Measurements from ENCODE around the gene PCSK1.
"Not testable (repeated sequence)": the region's sequence is repeated elsewhere in the genome, so short reads cannot be mapped to it uniquely, and the experiment has no call there.

The PCSK1 gene

GRCh38 chr5:96425443-96425842 lies 7.6 kb downstream of the PCSK1 start:
- no peak for DNase-seq

DNA sequence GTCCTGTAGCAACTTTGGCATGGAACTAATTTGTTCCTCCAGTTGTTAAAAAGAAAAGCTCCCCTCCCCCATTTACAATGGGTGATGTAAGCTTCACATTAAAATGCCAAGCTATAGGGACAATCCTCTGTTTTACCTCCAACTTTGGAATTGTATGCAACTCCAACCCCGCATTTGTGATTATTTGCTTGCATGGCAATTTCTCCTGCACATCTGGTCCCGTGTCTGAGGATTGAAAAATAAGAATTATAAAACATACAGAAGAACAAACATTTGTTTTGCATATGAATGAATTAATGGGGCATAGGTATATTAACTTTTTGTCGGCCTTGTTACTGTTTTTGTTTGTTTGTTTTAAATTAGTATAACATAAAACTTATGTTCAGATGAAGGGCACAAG lies 17.2 kb downstream of the PCSK1 start:
- DNase-seq = no peak

- no peak for DNase-seq
Observed at GRCh38 chr5:96412868-96413449, 20.1 kb downstream of the PCSK1 start.

DNA sequence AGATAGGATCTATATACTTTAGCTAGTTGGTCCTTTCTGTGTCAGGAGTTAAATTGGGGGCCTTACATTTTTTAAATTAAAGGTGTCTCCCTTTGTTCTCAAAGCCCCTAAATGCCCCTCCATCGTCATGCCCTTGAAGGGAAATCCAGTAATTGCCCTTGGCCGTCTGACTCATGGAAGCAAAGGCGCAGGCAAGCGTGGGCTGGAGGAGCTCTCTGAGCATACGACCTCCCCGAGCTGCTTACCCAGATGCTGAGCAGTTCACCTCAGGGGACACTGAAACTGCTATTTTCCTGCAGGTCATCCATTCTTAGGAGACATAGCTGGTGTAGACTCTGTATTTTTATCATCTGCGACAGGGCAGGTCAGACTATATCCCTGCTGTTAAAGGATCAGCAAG lies 23.0 kb downstream of the PCSK1 start:
- DNase-seq = no peak

DNA sequence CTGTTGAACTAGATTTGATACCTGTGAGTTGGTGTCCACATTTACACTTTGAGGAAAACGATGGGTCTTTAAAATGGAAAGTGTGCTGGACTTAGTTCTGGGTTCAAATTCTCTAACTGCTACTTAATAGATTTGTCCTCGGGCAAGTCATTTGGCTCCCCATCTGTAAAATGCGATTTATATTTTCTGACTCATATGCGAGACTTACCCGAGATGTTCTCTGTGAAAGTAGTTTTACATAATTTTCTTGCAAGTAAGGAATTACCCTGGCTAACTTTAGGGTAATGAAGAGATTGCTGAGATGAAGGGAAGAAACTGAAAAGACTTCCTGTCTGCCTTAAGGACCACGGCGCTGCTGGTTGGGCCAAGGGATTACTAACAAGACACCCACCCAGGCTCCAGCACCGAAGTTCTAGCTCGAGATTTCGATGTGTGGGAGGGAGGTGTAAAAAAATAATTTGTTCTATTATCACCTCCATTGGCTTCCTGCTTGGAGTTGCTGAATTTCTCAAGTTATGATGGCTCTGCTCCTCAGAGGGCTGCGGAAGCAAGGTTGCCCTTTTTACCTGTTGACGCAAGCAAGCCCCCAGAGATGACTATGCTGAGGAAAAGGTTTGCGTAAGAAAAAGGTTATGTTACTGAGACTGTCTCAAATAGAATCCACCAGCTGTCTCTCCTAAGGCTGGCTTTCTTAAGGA lies 24.1 kb downstream of the PCSK1 start:
- DNase-seq = no peak

DNA sequence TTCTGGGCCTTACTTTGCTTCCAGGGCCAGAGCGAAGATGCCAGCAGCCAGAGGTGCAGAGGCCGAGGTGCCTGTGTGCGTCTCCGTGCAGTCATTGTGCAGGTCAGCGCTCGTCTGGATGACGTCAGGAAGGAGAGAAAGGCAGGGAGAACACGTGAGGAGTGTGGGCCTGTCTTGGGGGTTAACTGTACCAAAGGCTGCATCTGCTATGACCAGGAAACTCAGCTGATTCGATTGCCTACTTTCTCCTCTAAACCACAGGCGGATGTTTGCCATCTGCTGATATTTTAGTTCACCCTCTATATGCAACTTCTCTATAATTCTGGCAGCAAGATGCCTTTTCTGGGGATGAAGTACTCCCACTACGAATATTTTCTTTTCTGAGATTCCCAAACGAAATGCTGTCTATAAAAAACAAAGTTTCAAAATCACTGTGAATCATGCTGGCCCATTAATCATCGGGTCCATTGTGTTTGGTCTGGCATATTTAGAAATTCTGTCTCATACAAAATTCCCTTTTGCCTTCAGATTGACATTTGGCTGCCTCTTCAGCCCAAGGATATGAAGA lies 24.8 kb downstream of the PCSK1 start:
- DNase-seq = no peak

DNA sequence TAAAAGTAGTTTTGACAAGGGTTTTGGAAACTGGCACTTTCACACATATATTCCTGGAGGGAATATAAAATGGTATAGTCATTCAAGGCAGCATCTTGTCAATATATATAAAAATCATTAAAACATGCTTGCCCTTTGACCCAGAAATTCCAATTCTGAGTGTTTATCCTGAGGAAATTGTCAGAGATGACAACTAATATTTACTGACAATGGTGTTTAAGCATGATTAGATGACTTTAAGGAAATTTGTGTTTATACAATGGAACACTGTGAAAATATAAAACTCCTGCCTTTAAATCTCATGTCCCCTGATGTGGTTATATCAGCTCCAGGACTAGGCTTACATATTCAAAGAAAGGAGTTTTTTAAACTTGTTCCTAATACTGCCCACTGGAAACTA lies 25.6 kb downstream of the PCSK1 start:
- DNase-seq = no peak

DNA sequence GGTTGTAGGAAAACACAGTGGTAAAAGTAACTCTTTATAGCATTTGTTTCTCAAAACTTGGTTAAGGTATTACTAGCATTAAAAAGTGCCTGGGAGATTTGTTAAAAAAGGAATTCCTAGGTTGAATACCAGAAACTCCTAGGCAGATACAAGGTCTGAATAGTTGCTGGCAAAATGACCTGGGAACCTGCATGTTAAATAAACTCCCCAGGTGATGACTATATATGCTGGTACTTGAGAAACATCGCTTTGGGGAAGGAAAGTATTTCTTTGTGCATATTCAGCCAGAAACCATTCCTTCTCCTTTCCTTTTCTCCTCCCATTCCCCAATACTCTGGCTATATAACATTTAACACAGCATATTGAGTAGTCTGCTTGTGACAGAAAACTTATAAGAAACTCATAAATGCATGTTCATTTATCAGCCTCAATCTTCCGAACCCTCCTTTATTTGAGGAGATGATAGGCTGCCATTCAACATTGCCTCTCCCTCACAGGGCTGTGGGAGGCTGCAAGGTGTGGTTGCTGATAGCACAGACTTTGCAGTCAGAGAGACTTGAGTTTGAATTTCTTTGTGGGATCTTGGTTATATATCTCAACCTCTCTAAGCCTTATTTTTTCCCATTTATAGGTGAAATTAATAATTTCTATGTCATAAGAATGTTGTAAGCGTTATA lies 28.7 kb downstream of the PCSK1 start:
- DNase-seq = no peak

DNA sequence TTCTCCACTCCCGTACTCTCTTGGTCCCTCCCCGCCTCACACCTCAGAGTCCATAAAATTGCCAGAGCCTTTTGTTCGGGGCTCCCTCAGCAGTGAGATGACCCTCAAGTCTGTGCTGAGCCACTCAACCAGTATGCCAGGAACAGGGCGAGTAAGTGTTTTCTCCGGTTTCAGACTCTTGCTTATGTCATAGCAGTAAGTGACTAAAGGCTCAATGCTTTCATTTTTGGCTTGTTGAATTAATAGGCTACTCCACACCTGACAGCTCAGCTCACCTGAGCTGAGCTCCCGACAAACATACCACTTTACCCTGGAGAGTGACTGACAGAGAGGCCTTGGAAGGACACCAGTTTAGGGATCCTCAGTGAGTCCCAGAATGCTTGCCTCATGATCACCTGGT lies 30.5 kb downstream of the PCSK1 start:
- DNase-seq = no peak

DNA sequence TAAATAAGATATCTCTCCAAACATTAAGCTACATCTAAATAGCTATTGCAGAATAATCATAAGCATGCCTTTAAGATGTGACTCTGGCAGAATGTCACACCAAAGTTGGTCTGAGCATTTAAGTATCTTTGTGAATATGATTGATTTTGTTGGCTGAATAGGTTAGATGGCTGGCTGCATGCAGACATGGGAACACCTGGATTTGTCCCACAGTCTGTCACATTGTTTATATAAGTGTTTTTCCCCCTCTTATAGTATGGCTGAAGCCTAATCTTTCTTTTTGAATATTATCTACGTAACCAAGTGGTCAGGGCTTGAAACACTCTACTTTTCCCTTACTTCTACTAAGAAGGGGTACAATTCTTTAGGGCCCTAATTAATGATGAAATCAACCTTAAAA lies 36.2 kb downstream of the PCSK1 start:
- no peak for DNase-seq

- not testable (repeated sequence) for DNase-seq
Observed at GRCh38 chr5:96395295-96395694, 37.8 kb downstream of the PCSK1 start.

DNA sequence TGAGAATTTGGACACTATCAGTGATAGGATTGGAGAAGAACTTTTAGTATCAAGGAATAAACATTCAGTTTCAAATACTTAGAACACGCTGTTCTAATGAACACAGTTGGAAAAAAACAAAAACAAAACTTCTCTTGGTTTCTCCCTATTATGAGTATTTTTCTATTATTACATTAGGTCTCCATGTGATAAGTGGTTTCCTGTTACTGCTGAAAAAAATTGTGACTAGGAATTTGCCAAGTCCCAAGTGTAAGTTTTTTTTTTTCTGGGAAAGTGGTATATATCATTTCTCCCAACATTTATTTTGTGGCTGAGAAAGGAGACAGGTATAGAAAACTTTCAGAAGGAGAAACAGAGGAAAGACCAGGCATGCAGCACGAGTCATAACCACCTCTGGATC lies 41.1 kb downstream of the PCSK1 start:
- no peak for DNase-seq

DNA sequence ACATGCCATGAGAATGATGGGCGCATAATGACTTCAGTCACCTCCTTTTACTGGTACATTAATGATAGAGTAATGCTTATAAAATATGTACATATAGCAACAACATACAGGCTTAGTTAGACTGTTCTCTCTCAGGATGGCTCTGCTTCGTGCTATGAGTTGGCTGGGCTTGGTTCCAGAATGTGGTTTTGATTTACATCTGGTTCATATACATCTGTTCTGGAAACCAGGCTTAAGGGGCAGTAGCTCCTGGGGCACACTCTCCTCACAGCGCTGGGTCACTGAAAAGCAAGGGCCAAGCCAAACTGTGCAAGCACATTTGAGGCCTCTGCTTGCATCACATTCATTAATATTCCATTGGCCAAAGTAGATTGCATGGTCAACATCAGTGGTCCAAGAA lies 44.9 kb downstream of the PCSK1 start:
- no peak for DNase-seq

DNA sequence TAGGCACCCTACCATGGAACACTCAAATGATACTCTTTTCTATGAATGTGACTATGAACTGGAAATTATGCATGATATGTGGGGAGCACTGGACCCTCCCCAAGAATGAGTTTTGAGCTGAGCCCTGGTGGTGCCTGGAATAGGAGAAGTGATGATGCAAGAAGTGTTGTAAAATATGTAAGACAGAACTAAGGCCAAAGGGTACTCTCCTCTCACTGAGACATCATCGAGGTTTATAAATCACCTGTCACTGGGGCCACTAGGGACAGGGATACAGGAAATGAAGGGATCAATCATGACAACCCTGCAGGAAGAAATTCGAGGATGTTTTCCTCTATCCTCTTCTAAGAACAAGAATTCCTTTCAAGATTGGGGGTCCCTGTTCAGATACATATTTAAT lies 45.4 kb downstream of the PCSK1 start:
- DNase-seq = no peak

DNA sequence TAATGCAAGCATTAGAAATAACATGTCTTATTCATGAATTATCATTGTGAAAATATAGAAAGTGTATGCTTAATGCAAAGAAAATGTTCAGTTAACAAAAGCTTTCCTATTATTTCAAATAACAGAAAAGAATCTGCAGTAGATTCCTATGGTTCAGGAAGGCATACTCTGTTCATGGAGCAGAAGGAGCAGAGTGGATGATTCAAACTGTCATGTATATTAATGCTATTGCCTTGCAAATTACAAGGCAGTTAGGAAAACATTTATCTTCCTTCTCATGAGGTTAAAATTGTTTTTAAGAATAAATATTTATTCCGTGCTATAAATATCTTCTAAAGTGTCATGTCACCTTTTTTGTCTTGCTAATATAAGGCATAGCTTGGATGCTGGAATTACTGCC lies 47.5 kb downstream of the PCSK1 start:
- no peak for DNase-seq

DNA sequence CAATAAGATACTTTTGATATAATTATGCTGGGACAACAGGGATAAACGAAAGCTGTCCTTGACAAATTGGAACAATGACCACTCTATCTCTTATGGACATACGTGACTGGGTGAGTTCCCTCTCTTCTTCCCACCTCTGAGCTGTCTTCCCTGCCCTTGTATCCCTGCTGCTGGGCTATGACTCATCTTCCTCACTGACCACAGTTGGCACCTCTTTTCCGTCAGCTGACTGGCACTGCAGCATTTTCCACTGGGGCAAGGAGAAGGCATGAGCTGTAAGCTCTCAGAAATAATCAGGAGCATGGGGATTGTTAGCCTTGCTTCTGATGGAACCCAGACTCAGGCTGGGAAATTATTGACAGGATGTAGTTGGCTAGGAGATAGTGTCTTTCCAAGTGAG lies 48.7 kb downstream of the PCSK1 start:
- no peak for DNase-seq

GRCh38 chr5:96381526-96381925 lies 51.5 kb downstream of the PCSK1 start:
- no peak for DNase-seq

GRCh38 chr5:96379896-96380295 lies 53.2 kb downstream of the PCSK1 start:
- no peak for DNase-seq

GRCh38 chr5:96377597-96377996 lies 55.5 kb downstream of the PCSK1 start:
- DNase-seq = no peak

- no peak for DNase-seq
Observed at GRCh38 chr5:96377167-96377566, 55.9 kb downstream of the PCSK1 start.

- peak; percentile 1 for DNase-seq
Observed at GRCh38 chr5:96374653-96375052, 58.4 kb downstream of the PCSK1 start.

- DNase-seq = no peak
Observed at GRCh38 chr5:96373381-96373733, 59.7 kb downstream of the PCSK1 start.

GRCh38 chr5:96372726-96373380 lies 60.2 kb downstream of the PCSK1 start:
- DNase-seq = no peak

GRCh38 chr5:96370976-96371375 lies 62.1 kb downstream of the PCSK1 start:
- DNase-seq = no peak
